K562 (cell line): ENCODE measurements around the gene GALNT13. TPM values are rescaled to one million over a fixed set of nuclear protein-coding genes. Genes with fewer than 3 reads are reported as not detected.

Source experiments
- ATAC-seq: fragments of 200-7000 bp; cut with Tn5 transposase; 3 replicates; pipeline ENCODE4 v1.9.1; 2020; ENCODE audit warnings: moderate library complexity
- BruUV-seq: library from RNA; stranded (reverse); fragments of 400-500 nt; replicated peaks from 2 replicates; lab custom pipeline; 2021; lab: Mats Ljungman, UMichigan
- CTCF ChIA-PET: fragments of 300-600 bp; formaldehyde crosslinking; extraction: SDS; loops from one replicate; lab custom pipeline; 2021; ENCODE audit warnings: low intra/inter-chr PET ratio; lab: Yijun Ruan, JAX
- POLR2A ChIA-PET: fragments of 300-600, 350-650 bp; sonication (Branson Sonifier 250); formaldehyde crosslinking; extraction: SDS; loops from one replicate; lab custom pipeline; 2021; ENCODE audit warnings: antibody characterized with exemption, inconsistent platforms; lab: Yijun Ruan, JAX
- DNase-seq, 4 experiments: peaks; one replicate each; pipeline versions ENCODE4 v3.0.0 to v3.0.0-alpha.2; 2011 to 2018; ENCODE audit warnings: low spot score in 3 of 4, mixed read lengths in 3 of 4; ENCODE audit errors: extremely low read depth in 1 of 4
- FAIRE-seq: peaks from 2 replicates; lab custom pipeline; 2011; peaks lifted over from hg19 to GRCh38; lab: Jason Lieb, UNC
- H2AFZ ChIP-seq: 2 replicates; pipeline ENCODE4 v1.6.0; 2011; ENCODE audit warnings: low read depth, low read length, control low read depth, inconsistent platforms
- H3K27ac ChIP-seq: fragments of 200-600 bp; 3 replicates; pipeline ENCODE4 v1.8.0; 2011; ENCODE audit warnings: low read depth, mild to moderate bottlenecking, control low read depth, inconsistent platforms, low read length, moderate library complexity, mixed read lengths; ENCODE audit errors: extremely low read depth
- H3K27me3 ChIP-seq, 2 experiments: fragments of 300-600 bp in 1 of 2; 2 replicates in 1 of 2; 3 replicates in 1 of 2; pipeline versions ENCODE4 v1.6.0 to v1.8.0; 2011; ENCODE audit warnings: inconsistent platforms in 2 of 2, low read length in 2 of 2, mild to moderate bottlenecking in 1 of 2, mixed read lengths in 1 of 2, moderate library complexity in 1 of 2; ENCODE audit not compliant: control insufficient read depth in 2 of 2, insufficient read depth in 2 of 2
- H3K36me3 ChIP-seq: fragments of 300-600 bp; 3 replicates; pipeline ENCODE4 v1.8.0; 2011; ENCODE audit warnings: mild to moderate bottlenecking, low read length, inconsistent platforms; ENCODE audit not compliant: control insufficient read depth, insufficient read depth
- H3K4me1 ChIP-seq, 2 experiments: fragments of 200-600 bp in 1 of 2; replicated peaks in 1 of 2; 2 replicates in 1 of 2; 3 replicates in 1 of 2; pipeline versions ENCODE4 v1.5.1 to v1.8.0; 2011; ENCODE audit warnings: inconsistent platforms in 2 of 2, low read length in 2 of 2, mild to moderate bottlenecking in 1 of 2, mixed read lengths in 1 of 2, moderate library complexity in 1 of 2; ENCODE audit not compliant: control insufficient read depth in 2 of 2, insufficient read depth in 2 of 2
- H3K4me2 ChIP-seq: 2 replicates; pipeline ENCODE4 v1.6.1; 2011; ENCODE audit warnings: low read length, control low read depth, inconsistent platforms, mixed read lengths; ENCODE audit not compliant: insufficient read depth
- H3K4me3 ChIP-seq: fragments of 200-600 bp; sonication (generic), shearing (Covaris generic); 2 replicates; pipeline ENCODE4 v1.5.1; 2016; ENCODE audit warnings: control low read depth, inconsistent platforms
- H3K79me2 ChIP-seq: fragments of 200-600 bp; 3 replicates; pipeline ENCODE4 v1.8.0; 2011; ENCODE audit warnings: low read length, inconsistent platforms; ENCODE audit not compliant: control insufficient read depth, insufficient read depth
- H3K9ac ChIP-seq, 2 experiments: 2 replicates each; pipeline versions ENCODE4 v1.6.0 to v1.6.1; 2011; ENCODE audit warnings: low read depth in 2 of 2, low read length in 2 of 2, control low read depth in 1 of 2, inconsistent platforms in 1 of 2, mild to moderate bottlenecking in 1 of 2, mixed read lengths in 1 of 2; ENCODE audit not compliant: insufficient read depth in 1 of 2
- H3K9me1 ChIP-seq: one replicate; pipeline ENCODE4 v1.6.0; 2011; ENCODE audit warnings: inconsistent platforms, mild to moderate bottlenecking, low read length, moderate library complexity; ENCODE audit not compliant: control insufficient read depth, insufficient read depth
- H3K9me3 ChIP-seq: replicated peaks from 2 replicates; pipeline ENCODE4 v1.5.1; 2011; ENCODE audit warnings: low read depth, low read length, inconsistent platforms; ENCODE audit not compliant: control insufficient read depth, insufficient read depth
- H4K20me1 ChIP-seq: replicated peaks from 2 replicates; pipeline ENCODE4 v1.6.1; 2011; ENCODE audit warnings: low read length, inconsistent platforms, mixed read lengths; ENCODE audit not compliant: control insufficient read depth, insufficient read depth
- HOXB6 ChIP-seq: fragments of 250-450 bp; sonication (Bioruptor Pico); IDR thresholded peaks from 2 replicates; pipeline ENCODE4 v1.5.1; 2022; ENCODE audit warnings: mild to moderate bottlenecking, borderline replicate concordance
- MYNN ChIP-seq, 2 experiments: sonication (generic); formaldehyde crosslinking in 1 of 2; IDR thresholded peaks; 2 replicates each; pipeline versions ENCODE4 v1.5.0 to v1.6.1; 2016 to 2020; ENCODE audit warnings: antibody characterized with exemption in 1 of 2, missing genetic modification reagents in 1 of 2
- NR1H2 ChIP-seq: sonication (generic); formaldehyde crosslinking; IDR thresholded peaks from 2 replicates; pipeline ENCODE4 v1.4.0; 2020; ENCODE audit warnings: mild to moderate bottlenecking, missing genetic modification reagents
- SMARCC2 ChIP-seq: fragments of 450-650 bp; IDR thresholded peaks from 2 replicates; pipeline ENCODE4 v1.6.1; 2017; ENCODE audit warnings: antibody characterized with exemption, moderate library complexity, mild to moderate bottlenecking, low read depth
- SRSF9 ChIP-seq: fragments of 200-400 bp; formaldehyde crosslinking; IDR thresholded peaks from 2 replicates; pipeline ENCODE4 v1.6.1; 2017; ENCODE audit warnings: low read depth, low read length, borderline replicate concordance
- XRCC4 ChIP-seq: IDR thresholded peaks from one replicate; pipeline ENCODE4 v1.6.1; 2011; ENCODE audit not compliant: insufficient read depth, insufficient read length; ENCODE audit errors: extremely low read depth
- ZFP30 ChIP-seq: fragments of 250-450 bp; sonication (Bioruptor Pico); IDR thresholded peaks from 2 replicates; pipeline ENCODE4 v1.8.0; 2022; ENCODE audit warnings: moderate library complexity, mild to moderate bottlenecking, inconsistent platforms, borderline replicate concordance
- ZNF282 ChIP-seq: sonication (generic); formaldehyde crosslinking; IDR thresholded peaks from 2 replicates; pipeline ENCODE4 v1.8.1; 2023; ENCODE audit warnings: missing genetic modification reagents
- ZNF436 ChIP-seq: fragments of 250-450, 450-650 bp; sonication (Bioruptor Pico); formaldehyde crosslinking; IDR thresholded peaks from 2 replicates; pipeline ENCODE4 v1.7.0; 2020; ENCODE audit warnings: mild to moderate bottlenecking
- ZNF644 ChIP-seq: fragments of 200-800 bp; sonication (Bioruptor generic); IDR thresholded peaks from 2 replicates; pipeline ENCODE4 v1.6.1; 2016; ENCODE audit warnings: low read depth, missing genetic modification characterization, missing compliant biosample characterization
- WGBS: fragments of 100-300 bp; shearing (Covaris generic); methylation state at CpG from one replicate; pipeline ENCODE4 v1.1.6; 2016; ENCODE audit warnings: low coverage, mixed read lengths; ENCODE audit not compliant: insufficient coverage; ENCODE audit errors: missing lambda C conversion rate; 5-methylcytosine and 5-hydroxymethylcytosine counted together
- in situ Hi-C: fragments of 300-500 bp; cut with MboI; formaldehyde crosslinking; loops from 4 replicates; pipeline ENCODE4 v1.15.0; 2018; ENCODE audit warnings: inconsistent platforms, mixed read lengths
- intact Hi-C: fragments of 100-400 bp; cut with micrococcal nuclease; formaldehyde crosslinking; loops from 2 replicates; pipeline ENCODE4 v1.14.2; 2022
- polyA plus RNA-seq, 8 experiments: library from polyadenylated mRNA; depleted of rRNA in 4 of 8; stranded (reverse) in 5 of 8; unstranded in 3 of 8; fragments of >200 nt; fragmentation: Nextera tagmentation in 2 of 8; fragmentation: Illumina TruSeq in 1 of 8; extraction: Ambion mirVana in 2 of 8; extraction: Trizol in 1 of 8; gene quantifications; 2 replicates each; pipeline versions ENCODE4 v1.2.1 to v1.2.3, GENCODE V29; 2011 to 2014; ENCODE audit warnings: inconsistent platforms in 1 of 8, missing spikeins in 1 of 8
- total RNA-seq, 7 experiments: library from RNA; depleted of rRNA in 6 of 7; stranded (reverse); fragments of >200 nt in 6 of 7; fragmentation: Illumina TruSeq in 2 of 7; extraction: Trizol in 2 of 7; gene quantifications; 2 replicates each; pipeline versions ENCODE4 v1.2.1 to v1.2.3, GENCODE V29; 2011 to 2021; ENCODE audit warnings: low replicate concordance in 1 of 7
- TF ChIP-seq, protein P1 (sequence below), 2 experiments: fragments of 450-650 bp; IDR thresholded peaks; 2 replicates each; pipeline ENCODE4 v1.6.1; 2018; ENCODE audit warnings: mild to moderate bottlenecking in 2 of 2, low read depth in 1 of 2; ENCODE audit not compliant: partially characterized antibody in 2 of 2

The GALNT13 gene
- total and polyA plus RNA-seq, 9 of the 15 experiments (the other 6 are each of a cell fraction or from before 2014, with no cell fraction given) = not detected

DNA sequence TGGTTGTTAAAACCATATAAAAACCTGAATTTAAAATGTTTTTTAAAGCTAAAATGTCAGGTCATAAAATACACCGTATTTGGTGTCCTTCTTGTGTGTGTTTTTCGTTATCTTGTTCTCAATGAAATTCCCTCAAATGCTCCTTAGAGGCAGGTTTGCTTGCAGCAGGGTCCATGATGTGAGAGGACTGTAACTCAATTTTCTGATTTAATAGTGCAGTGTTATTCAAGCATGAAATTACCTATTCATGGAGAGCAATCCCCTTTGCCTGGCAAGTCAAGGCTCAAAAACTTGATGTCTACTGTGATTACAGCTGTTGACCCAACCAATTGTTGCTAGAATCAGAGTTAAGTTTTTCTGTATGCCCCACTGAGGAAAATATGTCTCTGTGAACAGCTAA lies 318.2 kb downstream of the GALNT13 start (continued):
- TF ChIP-seq MYNN (IDR thresholded peaks at IDR 0.05) (no peak), MYNN (CRISPR knock-in tag; IDR thresholded peaks at IDR 0.05) (no peak), HOXB6 (CRISPR knock-in tag) (no peak)

DNA sequence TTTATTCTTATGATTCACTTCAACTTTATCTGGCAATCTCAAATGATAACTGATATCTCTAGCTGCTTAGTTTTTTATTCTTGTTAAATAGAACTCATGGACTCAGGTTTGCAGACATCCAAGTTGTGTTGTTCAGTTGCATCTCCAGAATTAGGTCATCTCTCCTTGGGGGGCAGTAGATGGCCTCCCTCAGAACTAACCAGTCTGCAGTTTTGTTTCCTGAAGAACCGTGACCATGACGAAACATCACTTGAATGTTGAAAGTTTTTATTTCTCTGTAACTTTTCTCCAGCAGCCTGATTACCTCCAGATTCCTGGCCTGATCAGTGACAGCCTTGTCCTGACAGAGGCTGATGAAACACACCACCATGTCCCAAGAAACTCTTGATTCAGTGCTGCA lies 321.5 kb downstream of the GALNT13 start:
- CTCF ChIA-PET = no interaction called here
- 0% methylated on average over 2 of the region's 2 CpGs for WGBS
- no peaks in the 10 kb centered on the region for H3K27me3 ChIP-seq
- H3K36me3 ChIP-seq = no peaks in the 10 kb centered on the region
- no peak for FAIRE-seq
- H3K9me1 ChIP-seq = no peaks in the 10 kb centered on the region
- no peak overlapping the region for H2AFZ ChIP-seq
- H3K9ac ChIP-seq = no peak overlapping the region
- H3K27ac ChIP-seq = no peak overlapping the region
- DNase-seq = no peak
- no peaks in the 10 kb centered on the region for H3K9me3 ChIP-seq
- no peak overlapping the region for H3K4me2 ChIP-seq
- H3K4me3 ChIP-seq = no peak overlapping the region
- no TSS peak for BruUV-seq
- H4K20me1 ChIP-seq = no peaks in the 10 kb centered on the region
- no peaks in the 10 kb centered on the region for H3K79me2 ChIP-seq
- ATAC-seq = no peak
- in situ Hi-C loops (no loop called here), intact Hi-C loops (no loop called here)
- POLR2A ChIA-PET = no interaction called here
- no peaks in the 10 kb centered on the region for H3K4me1 ChIP-seq
- TF ChIP-seq XRCC4 (no peak), ZNF282 (CRISPR knock-in tag) (no peak), NR1H2 (CRISPR knock-in tag) (no peak), ZFP30 (CRISPR knock-in tag) (no peak), ZNF644 (tag) (no peak), ZNF436 (no peak), SRSF9 (no peak), SMARCC2 (no peak)
- TF ChIP-seq, protein P1, sequence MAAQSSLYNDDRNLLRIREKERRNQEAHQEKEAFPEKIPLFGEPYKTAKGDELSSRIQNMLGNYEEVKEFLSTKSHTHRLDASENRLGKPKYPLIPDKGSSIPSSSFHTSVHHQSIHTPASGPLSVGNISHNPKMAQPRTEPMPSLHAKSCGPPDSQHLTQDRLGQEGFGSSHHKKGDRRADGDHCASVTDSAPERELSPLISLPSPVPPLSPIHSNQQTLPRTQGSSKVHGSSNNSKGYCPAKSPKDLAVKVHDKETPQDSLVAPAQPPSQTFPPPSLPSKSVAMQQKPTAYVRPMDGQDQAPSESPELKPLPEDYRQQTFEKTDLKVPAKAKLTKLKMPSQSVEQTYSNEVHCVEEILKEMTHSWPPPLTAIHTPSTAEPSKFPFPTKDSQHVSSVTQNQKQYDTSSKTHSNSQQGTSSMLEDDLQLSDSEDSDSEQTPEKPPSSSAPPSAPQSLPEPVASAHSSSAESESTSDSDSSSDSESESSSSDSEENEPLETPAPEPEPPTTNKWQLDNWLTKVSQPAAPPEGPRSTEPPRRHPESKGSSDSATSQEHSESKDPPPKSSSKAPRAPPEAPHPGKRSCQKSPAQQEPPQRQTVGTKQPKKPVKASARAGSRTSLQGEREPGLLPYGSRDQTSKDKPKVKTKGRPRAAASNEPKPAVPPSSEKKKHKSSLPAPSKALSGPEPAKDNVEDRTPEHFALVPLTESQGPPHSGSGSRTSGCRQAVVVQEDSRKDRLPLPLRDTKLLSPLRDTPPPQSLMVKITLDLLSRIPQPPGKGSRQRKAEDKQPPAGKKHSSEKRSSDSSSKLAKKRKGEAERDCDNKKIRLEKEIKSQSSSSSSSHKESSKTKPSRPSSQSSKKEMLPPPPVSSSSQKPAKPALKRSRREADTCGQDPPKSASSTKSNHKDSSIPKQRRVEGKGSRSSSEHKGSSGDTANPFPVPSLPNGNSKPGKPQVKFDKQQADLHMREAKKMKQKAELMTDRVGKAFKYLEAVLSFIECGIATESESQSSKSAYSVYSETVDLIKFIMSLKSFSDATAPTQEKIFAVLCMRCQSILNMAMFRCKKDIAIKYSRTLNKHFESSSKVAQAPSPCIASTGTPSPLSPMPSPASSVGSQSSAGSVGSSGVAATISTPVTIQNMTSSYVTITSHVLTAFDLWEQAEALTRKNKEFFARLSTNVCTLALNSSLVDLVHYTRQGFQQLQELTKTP (IDR thresholded peaks at IDR 0.05; ENCODE audit: low read depth in 1 of 2, partially characterized antibody in 2 of 2) = no peak
